DND-41 (cell line): Measurements from ENCODE around the gene KSR2.

Experiments used
- EZH2 ChIP-seq: IDR thresholded peaks from 3 replicates; pipeline ENCODE4 v1.6.1; 2012; ENCODE audit warnings: borderline replicate concordance, low read depth, mild to moderate bottlenecking, moderate library complexity, low read length, inconsistent platforms; ENCODE audit not compliant: severe bottlenecking
- TF ChIP-seq, protein P1 (sequence below): IDR thresholded peaks from 2 replicates; pipeline ENCODE4 v1.5.1; 2012; ENCODE audit warnings: borderline replicate concordance, low read length, moderate library complexity, mild to moderate bottlenecking; ENCODE audit not compliant: poor library complexity, severe bottlenecking; ENCODE audit errors: extremely low read depth

- TF ChIP-seq EZH2, result no peak
- TF ChIP-seq, protein P1, sequence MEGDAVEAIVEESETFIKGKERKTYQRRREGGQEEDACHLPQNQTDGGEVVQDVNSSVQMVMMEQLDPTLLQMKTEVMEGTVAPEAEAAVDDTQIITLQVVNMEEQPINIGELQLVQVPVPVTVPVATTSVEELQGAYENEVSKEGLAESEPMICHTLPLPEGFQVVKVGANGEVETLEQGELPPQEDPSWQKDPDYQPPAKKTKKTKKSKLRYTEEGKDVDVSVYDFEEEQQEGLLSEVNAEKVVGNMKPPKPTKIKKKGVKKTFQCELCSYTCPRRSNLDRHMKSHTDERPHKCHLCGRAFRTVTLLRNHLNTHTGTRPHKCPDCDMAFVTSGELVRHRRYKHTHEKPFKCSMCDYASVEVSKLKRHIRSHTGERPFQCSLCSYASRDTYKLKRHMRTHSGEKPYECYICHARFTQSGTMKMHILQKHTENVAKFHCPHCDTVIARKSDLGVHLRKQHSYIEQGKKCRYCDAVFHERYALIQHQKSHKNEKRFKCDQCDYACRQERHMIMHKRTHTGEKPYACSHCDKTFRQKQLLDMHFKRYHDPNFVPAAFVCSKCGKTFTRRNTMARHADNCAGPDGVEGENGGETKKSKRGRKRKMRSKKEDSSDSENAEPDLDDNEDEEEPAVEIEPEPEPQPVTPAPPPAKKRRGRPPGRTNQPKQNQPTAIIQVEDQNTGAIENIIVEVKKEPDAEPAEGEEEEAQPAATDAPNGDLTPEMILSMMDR, result no peak
These were observed 507.1 kb downstream of the KSR2 start for GRCh38 chr12:117461732-117462131.
